A673 (cell line): Measurements from ENCODE around the gene TASOR. TPM values are rescaled to one million over a fixed set of nuclear protein-coding genes. Genes with fewer than 3 reads are reported as not detected.

ENCODE experiments used
- BruUV-seq: library from RNA; stranded (reverse); fragments of 400-500 nt; replicated peaks from 2 replicates; lab custom pipeline; 2021; lab: Mats Ljungman, UMichigan
- CTCF ChIA-PET: fragments of 300-600 bp; sonication (Branson Sonifier 250); formaldehyde crosslinking; loops from one replicate; lab custom pipeline; 2022; ENCODE audit warnings: antibody characterized with exemption; lab: Charles Lee
- POLR2A ChIA-PET: fragments of 300-600 bp; sonication (Branson Sonifier 250); formaldehyde crosslinking; loops from one replicate; lab custom pipeline; 2022; ENCODE audit warnings: antibody characterized with exemption; ENCODE audit not compliant: low non-redundant PET; lab: Charles Lee
- DNase-seq: peaks from one replicate; pipeline ENCODE4 v3.0.0-alpha.2; 2015; ENCODE audit warnings: low spot score
- H3K27ac ChIP-seq: fragments of 200-600 bp; sonication (generic); 2 replicates; pipeline ENCODE4 v1.5.1; 2016; ENCODE audit warnings: mixed run types, low read depth, mild to moderate bottlenecking, mixed read lengths, antibody characterized with exemption, low read length; ENCODE audit not compliant: poor library complexity, severe bottlenecking
- H3K27me3 ChIP-seq: fragments of 200-600 bp; sonication (generic); replicated peaks from 2 replicates; pipeline ENCODE4 v1.6.1; 2017; ENCODE audit warnings: mixed run types, low read depth, mild to moderate bottlenecking, mixed read lengths, antibody characterized with exemption, low read length; ENCODE audit not compliant: insufficient read depth, poor library complexity
- H3K36me3 ChIP-seq: fragments of 200-600 bp; sonication (generic); 2 replicates; pipeline ENCODE4 v1.6.1; 2016; ENCODE audit warnings: mixed run types, mild to moderate bottlenecking, mixed read lengths, antibody characterized with exemption, low read length; ENCODE audit not compliant: insufficient read depth, poor library complexity, severe bottlenecking
- H3K4me1 ChIP-seq: fragments of 200-600 bp; sonication (generic); 2 replicates; pipeline ENCODE4 v1.6.1; 2017; ENCODE audit warnings: mixed run types, mild to moderate bottlenecking, mixed read lengths, antibody characterized with exemption, low read length; ENCODE audit not compliant: insufficient read depth, poor library complexity, severe bottlenecking
- H3K4me3 ChIP-seq: fragments of 200-600 bp; sonication (generic); 2 replicates; pipeline ENCODE4 v1.5.1; 2016; ENCODE audit warnings: low read depth, mixed run types, mild to moderate bottlenecking, mixed read lengths, low read length; ENCODE audit not compliant: poor library complexity, severe bottlenecking
- H3K9me3 ChIP-seq: fragments of 200-600 bp; sonication (generic); 2 replicates; pipeline ENCODE4 v1.6.1; 2016; ENCODE audit warnings: mixed run types, low read depth, mild to moderate bottlenecking, mixed read lengths, antibody characterized with exemption, low read length; ENCODE audit not compliant: poor library complexity, severe bottlenecking
- EZH2 ChIP-seq: fragments of 200-600 bp; sonication (generic); IDR thresholded peaks from 2 replicates; pipeline ENCODE4 v1.6.1; 2017; ENCODE audit warnings: borderline replicate concordance, low read depth, mild to moderate bottlenecking, mixed read lengths, antibody characterized with exemption, low read length; ENCODE audit not compliant: poor library complexity, severe bottlenecking
- intact Hi-C: fragments of 100-400 bp; cut with micrococcal nuclease; formaldehyde crosslinking; loops from one replicate; pipeline ENCODE4 v1.10.0; 2022; ENCODE audit not compliant: unreplicated experiment
- total RNA-seq: library from RNA; stranded (reverse); gene quantifications from 2 replicates; pipeline ENCODE4 v1.2.3, GENCODE V29; 2021
- TF ChIP-seq, protein P1 (sequence below): fragments of 300-800, 200-600 bp; sonication (generic); conservative IDR thresholded peaks from 2 replicates; pipeline ENCODE4 v1.5.1; 2017; ENCODE audit warnings: low read depth, mild to moderate bottlenecking, antibody characterized with exemption, low read length, moderate library complexity, mixed read lengths

Gene TASOR
- total RNA-seq, 1 experiment from 2014 or later: 29.0 TPM

DNA sequence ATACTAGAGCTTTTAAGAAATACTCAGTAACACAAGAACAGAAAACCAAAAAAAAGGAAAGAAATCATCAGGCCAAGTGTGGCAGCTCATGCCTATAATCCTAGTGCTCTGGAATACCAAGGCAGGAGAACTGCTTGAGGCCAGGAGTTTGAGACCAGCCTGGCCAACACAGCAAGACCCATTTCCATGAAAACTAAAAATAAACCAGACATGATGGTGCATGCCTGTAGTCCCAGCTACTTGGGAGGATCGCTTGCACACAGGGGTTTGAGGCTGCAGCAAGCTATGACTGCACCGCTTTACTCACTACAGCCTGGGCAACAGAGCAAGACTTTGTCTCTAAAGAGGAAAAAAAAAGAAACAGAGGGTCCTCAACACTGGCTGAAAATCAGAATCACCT, 18.2 kb downstream of the TASOR start:
- H3K27me3 ChIP-seq: no peaks in the 10 kb centered on the region
- no peak for DNase-seq
- ChIA-PET POLR2A (no interaction called here), CTCF (no interaction called here)
- TF ChIP-seq, protein P1, sequence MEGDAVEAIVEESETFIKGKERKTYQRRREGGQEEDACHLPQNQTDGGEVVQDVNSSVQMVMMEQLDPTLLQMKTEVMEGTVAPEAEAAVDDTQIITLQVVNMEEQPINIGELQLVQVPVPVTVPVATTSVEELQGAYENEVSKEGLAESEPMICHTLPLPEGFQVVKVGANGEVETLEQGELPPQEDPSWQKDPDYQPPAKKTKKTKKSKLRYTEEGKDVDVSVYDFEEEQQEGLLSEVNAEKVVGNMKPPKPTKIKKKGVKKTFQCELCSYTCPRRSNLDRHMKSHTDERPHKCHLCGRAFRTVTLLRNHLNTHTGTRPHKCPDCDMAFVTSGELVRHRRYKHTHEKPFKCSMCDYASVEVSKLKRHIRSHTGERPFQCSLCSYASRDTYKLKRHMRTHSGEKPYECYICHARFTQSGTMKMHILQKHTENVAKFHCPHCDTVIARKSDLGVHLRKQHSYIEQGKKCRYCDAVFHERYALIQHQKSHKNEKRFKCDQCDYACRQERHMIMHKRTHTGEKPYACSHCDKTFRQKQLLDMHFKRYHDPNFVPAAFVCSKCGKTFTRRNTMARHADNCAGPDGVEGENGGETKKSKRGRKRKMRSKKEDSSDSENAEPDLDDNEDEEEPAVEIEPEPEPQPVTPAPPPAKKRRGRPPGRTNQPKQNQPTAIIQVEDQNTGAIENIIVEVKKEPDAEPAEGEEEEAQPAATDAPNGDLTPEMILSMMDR: no peak
- TF ChIP-seq EZH2: no peak
- intact Hi-C loops: no loop called here
- H3K4me3 ChIP-seq: no peak overlapping the region
- H3K27ac ChIP-seq: no peak overlapping the region
- BruUV-seq: no TSS peak
- H3K36me3 ChIP-seq: peaks cover 40% of the 10 kb centered on the region
- H3K4me1 ChIP-seq: no peaks in the 10 kb centered on the region
- no peaks in the 10 kb centered on the region for H3K9me3 ChIP-seq

DNA sequence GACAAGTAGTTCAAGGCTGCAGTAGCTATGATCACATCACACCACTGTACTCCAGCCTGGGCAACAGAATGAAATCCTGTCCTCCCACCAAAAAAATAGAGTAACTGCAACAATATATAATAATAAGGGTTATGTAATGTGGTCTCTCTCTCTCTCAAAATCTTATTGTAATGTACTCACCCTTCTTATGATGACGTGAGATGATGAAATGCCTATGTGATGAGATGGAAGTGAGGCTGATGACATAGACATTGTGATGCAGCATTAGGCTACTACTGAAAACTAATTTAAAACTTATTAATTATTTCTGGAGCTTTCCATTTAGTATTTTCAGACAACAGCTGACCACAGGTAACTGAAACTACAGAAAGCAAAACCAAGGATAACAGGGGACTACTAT, 27.4 kb downstream of the TASOR start:
- Histone ChIP-seq H3K27me3 (no peaks in the 10 kb centered on the region), H3K36me3 (peaks cover 15% of the 10 kb centered on the region), H3K4me1 (no peaks in the 10 kb centered on the region), H3K27ac (no peak overlapping the region), H3K4me3 (no peak overlapping the region), H3K9me3 (no peaks in the 10 kb centered on the region)
- intact Hi-C loops: no loop called here
- CTCF ChIA-PET: no interaction called here
- no peak for TF ChIP-seq EZH2
- TF ChIP-seq, protein P1: no peak
- POLR2A ChIA-PET: no interaction called here
- no peak for DNase-seq
- BruUV-seq: no TSS peak

DNA sequence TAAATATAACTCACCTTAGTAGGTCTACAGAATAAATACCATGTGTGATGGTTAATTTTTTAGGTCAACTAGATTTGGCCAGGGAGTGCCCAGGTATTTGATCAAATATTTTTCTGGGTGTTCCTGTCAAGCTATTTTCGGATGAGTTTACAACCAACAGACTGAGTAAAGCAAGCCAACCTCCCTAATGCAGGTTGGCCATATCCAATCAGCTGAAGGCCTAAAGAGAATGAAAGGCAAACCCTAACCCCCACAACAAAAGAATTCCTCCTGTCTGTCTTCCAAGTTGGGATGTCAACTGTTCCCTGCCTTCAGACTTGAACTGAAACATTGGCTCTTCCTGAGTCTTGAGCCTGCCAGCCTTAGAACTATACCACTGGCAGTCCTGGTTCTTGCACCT, 28.6 kb downstream of the TASOR start:
- CTCF ChIA-PET: no interaction called here

More for the DNA sequence above, 28.6 kb downstream of the TASOR start:
- no TSS peak for BruUV-seq
- no peaks in the 10 kb centered on the region for H3K9me3 ChIP-seq
- no peaks in the 10 kb centered on the region for H3K27me3 ChIP-seq
- no peaks in the 10 kb centered on the region for H3K4me1 ChIP-seq
- H3K27ac ChIP-seq: no peak overlapping the region
- POLR2A ChIA-PET: interaction anchor here (0.7 kb wide), 1 partner anchor 304 kb away, joined by 3 read pairs; no protein-coding TSS in a partner anchor
- intact Hi-C loops: no loop called here
- H3K36me3 ChIP-seq: peaks cover 11% of the 10 kb centered on the region
- DNase-seq: no peak
- H3K4me3 ChIP-seq: no peak overlapping the region
- no peak for TF ChIP-seq EZH2
- TF ChIP-seq, protein P1: no peak
